ENCODE data around the gene TBC1D30.

GRCh38 chr12:64820593-64820992, 3.9 kb upstream of the TBC1D30 start:
- TF ChIP-seq POLR2A (IDR thresholded peaks at IDR 0.05) (no peak), CTCF (IDR thresholded peaks at IDR 0.05) (no peak)
